Fibroblast of skin of right biceps (primary cell): Measurements from ENCODE around the gene SSNA1.

ENCODE experiments used
- DNase-seq: peaks from one replicate; pipeline ENCODE4 v3.0.0-alpha.2; 2013

The SSNA1 gene

DNA sequence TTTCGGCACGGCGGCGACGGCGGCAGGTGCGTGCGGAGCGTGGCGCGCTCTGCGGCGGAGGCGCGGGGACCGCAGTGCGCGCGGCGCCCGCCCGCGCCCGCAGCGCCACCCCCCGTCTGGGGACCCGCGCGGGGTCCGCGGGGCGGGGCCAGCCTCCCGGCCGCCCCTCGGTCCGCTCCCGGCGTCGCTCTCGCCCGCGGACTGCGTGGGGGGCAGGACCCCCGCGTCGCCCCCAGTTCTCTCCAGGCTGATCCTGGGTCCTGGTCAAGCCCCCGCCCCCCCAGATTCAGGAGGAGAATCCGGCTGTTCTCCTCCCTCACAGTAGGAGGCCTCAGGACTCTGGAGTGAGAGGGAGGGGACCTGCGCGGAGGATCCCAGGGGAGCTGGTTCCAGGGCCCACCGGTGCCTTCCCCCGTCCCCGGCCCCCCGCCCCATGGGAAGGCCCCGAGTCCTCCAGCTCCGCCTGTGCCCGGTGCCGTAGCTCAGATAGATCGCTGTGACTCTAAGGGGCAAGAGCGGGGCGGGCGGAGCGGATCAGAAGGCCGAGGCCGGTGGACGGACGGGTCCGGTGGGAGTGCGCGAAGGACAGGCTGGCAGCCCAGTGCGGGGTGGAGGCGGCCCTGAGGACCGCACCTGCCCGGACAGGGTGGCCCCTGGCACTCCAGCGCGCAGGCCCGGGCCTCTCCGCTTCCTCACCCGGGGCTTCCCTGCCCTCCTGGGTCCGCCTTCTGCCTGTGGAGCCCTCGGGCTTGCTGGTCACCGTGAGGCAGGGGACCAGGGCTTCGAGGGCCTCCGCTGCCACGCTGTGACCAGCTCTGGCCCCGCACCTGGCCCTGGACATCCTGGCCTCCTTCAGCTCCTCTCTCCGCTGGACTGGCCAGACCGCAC, 34.0 kb downstream of the SSNA1 start, which contains the start of gene RNF208:
RNF208 (minus strand) TSS at position 51 of the 888 bp plus-strand sequence. CDS start 1,028 bp downstream, outside the sequence.
- no peak for DNase-seq

GRCh38 chr9:137223078-137223970, 34.8 kb downstream of the SSNA1 start:
- DNase-seq: peak; percentile 98

- no peak for DNase-seq
Measured at GRCh38 chr9:137224830-137225694, 36.6 kb downstream of the SSNA1 start, which contains the start of gene CYSRT1. Gene CYSRT1, plus strand, starts transcription at chr9:137225174. Its CDS starts 448 bp downstream, at chr9:137225622.

DNA sequence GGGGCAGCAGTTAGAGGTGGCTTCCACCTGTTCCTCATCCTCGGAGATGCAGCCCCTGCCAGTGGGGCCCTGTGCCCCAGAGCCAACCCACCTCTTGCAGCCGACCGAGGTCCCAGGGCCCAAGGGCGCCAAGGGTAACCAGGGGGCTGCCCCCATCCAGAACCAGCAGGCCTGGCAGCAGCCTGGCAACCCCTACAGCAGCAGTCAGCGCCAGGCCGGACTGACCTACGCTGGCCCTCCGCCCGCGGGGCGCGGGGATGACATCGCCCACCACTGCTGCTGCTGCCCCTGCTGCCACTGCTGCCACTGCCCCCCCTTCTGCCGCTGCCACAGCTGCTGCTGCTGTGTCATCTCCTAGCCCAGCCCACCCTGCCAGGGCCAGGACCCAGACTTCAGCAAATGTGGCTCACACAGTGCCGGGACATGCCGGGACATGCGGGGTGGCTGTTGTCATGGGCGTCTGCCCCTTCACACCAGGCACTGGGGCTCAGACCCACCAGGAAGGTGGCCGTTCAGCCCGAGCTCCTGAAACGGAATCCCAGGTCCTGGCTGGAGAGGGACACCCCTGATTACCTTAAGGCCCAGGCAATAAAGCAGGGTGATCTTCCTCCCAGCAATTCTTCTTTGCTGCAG, 37.3 kb downstream of the SSNA1 start:
- no peak for DNase-seq

GRCh38 chr9:137226338-137227053, 38.0 kb downstream of the SSNA1 start:
- DNase-seq: no peak

GRCh38 chr9:137227054-137227852, 38.8 kb downstream of the SSNA1 start, which contains the start of gene RNF224:
Gene RNF224, plus strand, starts transcription at chr9:137227502. Its CDS starts 834 bp downstream, at chr9:137228336.
- DNase-seq: peak; percentile 64

DNA sequence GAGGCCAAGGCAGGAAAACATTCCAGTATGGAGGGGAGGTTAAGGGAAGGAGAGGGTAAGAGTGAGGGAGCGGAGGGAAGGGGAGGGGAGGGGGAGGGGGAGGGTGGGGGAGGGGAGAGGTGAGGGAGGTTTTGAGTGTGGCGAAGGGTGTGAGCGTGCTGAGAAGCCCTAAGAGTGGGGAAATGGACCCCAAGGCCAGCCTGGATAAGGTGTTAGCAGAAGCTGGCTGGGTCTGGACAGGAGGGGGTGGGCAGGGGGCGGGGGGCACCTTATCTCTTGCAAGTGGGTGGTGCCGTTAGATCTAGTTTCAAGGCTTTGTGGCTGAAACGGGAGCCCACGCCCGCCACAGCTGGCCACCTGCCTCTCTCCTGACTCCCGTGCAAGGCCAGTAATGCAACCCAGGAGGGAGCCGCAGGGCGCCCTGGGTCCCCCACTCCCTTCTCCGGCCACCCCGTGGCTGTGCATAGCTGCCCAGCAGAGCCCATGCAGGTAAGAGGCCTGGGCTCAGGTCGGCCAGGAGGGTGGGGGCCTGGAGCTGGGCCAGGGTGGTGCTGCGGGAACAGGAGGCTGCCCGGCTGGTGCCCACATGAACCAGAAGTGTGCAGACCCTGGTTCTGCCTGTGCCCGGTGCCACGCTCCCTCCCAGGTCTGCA, 39.5 kb downstream of the SSNA1 start:
- DNase-seq: no peak

GRCh38 chr9:137228506-137228967, 40.1 kb downstream of the SSNA1 start:
- no peak for DNase-seq

- no peak for DNase-seq
Measured at GRCh38 chr9:137228968-137229896, 40.8 kb downstream of the SSNA1 start.

DNA sequence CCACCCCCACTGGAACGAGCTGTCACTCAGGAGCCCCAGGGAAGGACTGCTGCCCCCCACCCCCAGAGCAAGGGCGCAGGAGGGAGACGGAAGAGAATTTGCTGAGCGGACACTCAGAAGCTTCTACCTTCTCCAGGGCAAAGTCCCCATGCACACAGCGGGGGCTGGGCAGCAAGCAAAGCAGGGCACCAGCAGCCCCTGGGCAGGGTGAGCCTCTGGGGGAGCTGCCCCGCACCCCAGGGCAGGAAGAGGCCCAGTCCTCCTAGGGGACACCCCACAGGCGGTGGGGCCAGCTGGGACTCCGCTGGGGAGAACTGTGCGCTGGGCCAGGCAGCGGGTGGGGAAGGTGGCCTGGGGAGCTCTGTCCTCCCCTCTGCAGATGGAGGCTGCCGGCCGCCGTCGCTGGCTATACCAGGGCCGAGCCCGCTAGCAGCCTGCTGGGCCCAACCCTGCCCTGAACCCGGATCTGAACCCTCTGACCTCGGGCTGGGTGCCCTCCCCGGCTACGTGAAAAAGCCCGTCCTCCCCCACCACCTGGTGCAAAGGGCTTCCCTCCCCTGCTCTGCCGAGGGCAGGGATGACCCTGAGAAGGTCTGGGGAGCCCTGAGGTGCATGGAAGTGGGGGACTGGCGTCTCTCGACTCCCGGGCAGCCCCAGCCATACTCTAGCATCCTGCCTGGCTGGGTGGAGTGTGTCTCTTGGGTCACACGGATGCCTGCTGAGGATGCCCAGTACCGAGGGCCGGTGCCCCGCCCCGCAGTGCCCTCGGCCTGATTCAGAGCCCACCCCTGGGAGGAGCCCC, 41.6 kb downstream of the SSNA1 start:
- no peak for DNase-seq

DNA sequence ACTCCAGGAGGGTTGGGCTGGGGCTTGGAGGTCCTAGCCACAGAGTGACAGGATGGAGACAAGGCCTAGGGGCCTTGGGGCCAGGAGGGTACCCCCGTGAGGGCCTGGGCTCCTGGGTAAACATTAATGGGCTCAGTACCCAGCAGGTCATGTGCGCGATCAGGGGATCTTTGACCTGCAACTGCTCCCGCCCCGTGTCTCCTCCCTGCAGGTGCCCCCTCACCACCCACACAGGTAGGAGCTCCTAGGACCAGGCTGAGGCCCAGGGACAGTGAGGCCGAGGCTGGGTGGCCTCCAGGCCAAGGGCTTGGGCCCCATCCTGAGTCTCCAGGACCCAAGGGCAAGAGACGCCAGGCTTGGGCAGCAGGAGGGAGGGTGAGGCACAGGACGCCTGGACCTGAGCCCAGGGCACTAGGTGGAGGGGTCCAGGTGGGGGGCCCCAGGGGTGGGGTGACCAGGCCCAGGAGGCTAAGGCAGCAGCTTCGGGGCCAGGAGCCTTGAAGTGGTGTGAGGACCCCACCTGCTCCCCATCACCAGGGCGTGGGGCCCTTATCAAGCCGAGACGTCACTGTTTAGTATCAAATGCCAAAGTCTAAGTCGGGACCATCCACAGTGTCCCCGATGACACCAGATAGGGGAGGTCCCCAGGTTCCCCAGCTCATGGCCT, 42.4 kb downstream of the SSNA1 start, which contains the start of gene SLC34A3:
SLC34A3 (plus strand) TSS at position 197 of the 667 bp plus-strand sequence. CDS start 802 bp downstream, outside the sequence.
- no peak for DNase-seq

- no peak for DNase-seq
Measured at GRCh38 chr9:137231372-137232039, 43.0 kb downstream of the SSNA1 start.

- DNase-seq: no peak
Measured at GRCh38 chr9:137232101-137232500, 43.6 kb downstream of the SSNA1 start.

DNA sequence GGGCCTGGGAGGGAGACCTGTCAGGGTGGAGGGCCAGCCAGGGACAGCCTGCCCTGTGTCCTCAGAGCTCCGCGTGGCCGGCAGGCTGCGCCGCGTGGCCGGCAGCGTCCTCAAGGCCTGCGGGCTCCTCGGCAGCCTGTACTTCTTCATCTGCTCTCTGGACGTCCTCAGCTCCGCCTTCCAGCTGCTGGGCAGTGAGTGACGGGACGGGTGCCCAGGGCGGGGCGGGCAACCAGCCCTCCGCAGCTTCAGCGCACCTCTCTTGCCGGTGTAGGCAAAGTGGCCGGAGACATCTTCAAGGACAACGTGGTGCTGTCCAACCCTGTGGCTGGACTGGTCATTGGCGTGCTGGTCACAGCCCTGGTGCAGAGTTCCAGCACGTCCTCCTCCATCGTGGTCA, 44.0 kb downstream of the SSNA1 start:
- DNase-seq: no peak

GRCh38 chr9:137233143-137233980, 44.9 kb downstream of the SSNA1 start:
- no peak for DNase-seq
